H9 (cell line): ENCODE data around the gene UNC80. TPM values are rescaled to one million over a fixed set of nuclear protein-coding genes. Genes with fewer than 3 reads are reported as not detected.

ENCODE experiments used
- DNase-seq: peaks from one replicate; pipeline ENCODE4 v3.0.0-alpha.2; 2017
- H2AFZ ChIP-seq: one replicate; pipeline ENCODE4 v1.6.1; 2013; ENCODE audit warnings: mild to moderate bottlenecking, low read length, control low read depth, moderate library complexity
- H2AK5ac ChIP-seq: 2 replicates; pipeline ENCODE4 v1.6.1; 2013; ENCODE audit warnings: low read length, control low read depth, mixed read lengths; ENCODE audit not compliant: insufficient read length
- H2BK120ac ChIP-seq: one replicate; pipeline ENCODE4 v1.6.1; 2013; ENCODE audit warnings: low read depth, mild to moderate bottlenecking, low read length, control low read depth, inconsistent platforms; ENCODE audit not compliant: poor library complexity, severe bottlenecking
- H2BK12ac ChIP-seq: 2 replicates; pipeline ENCODE4 v1.6.1; 2013; ENCODE audit warnings: low read length, control low read depth, mixed read lengths, low read depth; ENCODE audit not compliant: insufficient read length
- H2BK15ac ChIP-seq: 2 replicates; pipeline ENCODE4 v1.6.1; 2013; ENCODE audit warnings: low read depth, low read length, control low read depth
- H2BK20ac ChIP-seq: one replicate; pipeline ENCODE4 v1.6.1; 2013; ENCODE audit warnings: low read depth, mild to moderate bottlenecking, low read length, control low read depth, inconsistent platforms; ENCODE audit not compliant: poor library complexity, severe bottlenecking
- H2BK5ac ChIP-seq: 2 replicates; pipeline ENCODE4 v1.6.1; 2013; ENCODE audit warnings: low read length, control low read depth, mixed read lengths; ENCODE audit not compliant: insufficient read length
- H3K14ac ChIP-seq: 2 replicates; pipeline ENCODE4 v1.6.1; 2013; ENCODE audit warnings: low read length, control low read depth; ENCODE audit not compliant: insufficient read depth
- H3K18ac ChIP-seq: 2 replicates; pipeline ENCODE4 v1.6.1; 2013; ENCODE audit warnings: low read depth, mild to moderate bottlenecking, mixed read lengths, low read length, control low read depth; ENCODE audit not compliant: insufficient read length
- H3K23ac ChIP-seq: 2 replicates; pipeline ENCODE4 v1.6.1; 2013; ENCODE audit warnings: low read length, control low read depth, mixed read lengths, low read depth; ENCODE audit not compliant: insufficient read length
- H3K23me2 ChIP-seq: 2 replicates; pipeline ENCODE4 v1.6.1; 2013; ENCODE audit warnings: low read depth, mild to moderate bottlenecking, mixed read lengths, low read length, control low read depth; ENCODE audit not compliant: insufficient read length, poor library complexity, severe bottlenecking
- H3K27ac ChIP-seq: 2 replicates; pipeline ENCODE4 v1.5.1; 2013; ENCODE audit warnings: low read length, control low read depth, mixed read lengths, low read depth; ENCODE audit not compliant: insufficient read length
- H3K27me3 ChIP-seq: 2 replicates; pipeline ENCODE4 v1.6.1; 2013; ENCODE audit warnings: low read length, control low read depth, inconsistent platforms; ENCODE audit not compliant: insufficient read depth
- H3K4ac ChIP-seq: 2 replicates; pipeline ENCODE4 v1.6.1; 2013; ENCODE audit warnings: low read depth, mild to moderate bottlenecking, control low read depth, inconsistent platforms, low read length, moderate library complexity
- H3K4me1 ChIP-seq: 2 replicates; pipeline ENCODE4 v1.6.1; 2013; ENCODE audit warnings: low read length, control low read depth, inconsistent platforms; ENCODE audit not compliant: insufficient read depth
- H3K4me2 ChIP-seq: 2 replicates; pipeline ENCODE4 v1.6.1; 2013; ENCODE audit warnings: low read length, control low read depth, mixed read lengths; ENCODE audit not compliant: insufficient read length, insufficient read depth
- H3K56ac ChIP-seq: 2 replicates; pipeline ENCODE4 v1.6.1; 2013; ENCODE audit warnings: low read depth, mild to moderate bottlenecking, mixed read lengths, low read length, control low read depth; ENCODE audit not compliant: insufficient read length
- H3K79me1 ChIP-seq: 2 replicates; pipeline ENCODE4 v1.6.1; 2013; ENCODE audit warnings: low read depth, mild to moderate bottlenecking, moderate library complexity, low read length, control low read depth, inconsistent platforms; ENCODE audit not compliant: insufficient read depth, poor library complexity, severe bottlenecking
- H3K79me2 ChIP-seq: 2 replicates; pipeline ENCODE4 v1.6.1; 2013; ENCODE audit warnings: low read length, control low read depth, inconsistent platforms; ENCODE audit not compliant: insufficient read depth
- H3K9ac ChIP-seq: 2 replicates; pipeline ENCODE4 v1.6.1; 2013; ENCODE audit warnings: low read length, control low read depth, mixed read lengths; ENCODE audit not compliant: insufficient read length; ENCODE audit errors: extremely low read depth
- H3K9me3 ChIP-seq: one replicate; pipeline ENCODE4 v1.6.1; 2013; ENCODE audit warnings: low read depth, low read length, inconsistent platforms; ENCODE audit not compliant: control insufficient read depth
- H3T11ph ChIP-seq: one replicate; pipeline ENCODE4 v1.6.1; 2013; ENCODE audit warnings: mild to moderate bottlenecking, low read length, control low read depth, inconsistent platforms
- H4K20me1 ChIP-seq: one replicate; pipeline ENCODE4 v1.6.1; 2013; ENCODE audit not compliant: control insufficient read depth, insufficient read length, insufficient read depth
- H4K5ac ChIP-seq: 2 replicates; pipeline ENCODE4 v1.6.1; 2013; ENCODE audit warnings: low read depth, mild to moderate bottlenecking, mixed read lengths, low read length, control low read depth; ENCODE audit not compliant: insufficient read length
- H4K8ac ChIP-seq: replicated peaks from 2 replicates; pipeline ENCODE4 v1.6.1; 2013; ENCODE audit warnings: low read length, control low read depth, mixed read lengths, low read depth; ENCODE audit not compliant: insufficient read length
- H4K91ac ChIP-seq: 2 replicates; pipeline ENCODE4 v1.6.1; 2013; ENCODE audit warnings: low read depth, mild to moderate bottlenecking, moderate library complexity, mixed read lengths, low read length, control low read depth; ENCODE audit not compliant: insufficient read length
- H3K27ac Mint-ChIP-seq, 3 experiments: 2 replicates in 2 of 3; 3 replicates in 1 of 3; pipeline ENCODE4 v1.8.0; 2020 to 2021; ENCODE audit warnings: mixed read lengths in 3 of 3, mild to moderate bottlenecking in 1 of 3, moderate library complexity in 1 of 3
- H3K27me3 Mint-ChIP-seq: 2 replicates; pipeline ENCODE4 v1.8.0; 2021; ENCODE audit warnings: low read depth, mild to moderate bottlenecking, moderate library complexity, mixed read lengths
- H3K36me3 Mint-ChIP-seq, 3 experiments: 2 replicates in 2 of 3; 3 replicates in 1 of 3; pipeline ENCODE4 v1.8.0; 2020 to 2021; ENCODE audit warnings: low read depth in 3 of 3, mixed read lengths in 3 of 3; ENCODE audit not compliant: insufficient read depth in 1 of 3
- H3K4me1 Mint-ChIP-seq, 2 experiments: 2 replicates each; pipeline ENCODE4 v1.8.0; 2020; ENCODE audit warnings: mixed read lengths in 2 of 2
- H3K4me3 Mint-ChIP-seq, 2 experiments: 2 replicates in 1 of 2; 3 replicates in 1 of 2; pipeline ENCODE4 v1.8.0; 2020 to 2021; ENCODE audit warnings: mild to moderate bottlenecking in 2 of 2, mixed read lengths in 2 of 2, moderate library complexity in 1 of 2
- H3K9me3 Mint-ChIP-seq, 2 experiments: 2 replicates in 1 of 2; 3 replicates in 1 of 2; pipeline ENCODE4 v1.8.0; 2020; ENCODE audit warnings: mild to moderate bottlenecking in 2 of 2, mixed read lengths in 2 of 2, moderate library complexity in 1 of 2
- WGBS: extraction: QIAGEN DNeasy Blood & Tissue Kit; methylation state at CpG from one replicate; pipeline ENCODE4 v1.1.7; 2013; ENCODE audit warnings: missing lambda C conversion rate, low lambda C conversion rate, mixed read lengths; ENCODE audit not compliant: insufficient read length; ENCODE audit errors: extremely low coverage; 5-methylcytosine and 5-hydroxymethylcytosine counted together
- total RNA-seq: library from RNA; stranded (reverse); gene quantifications from 2 replicates; pipeline ENCODE4 v1.2.1, GENCODE V29; 2021
- TF ChIP-seq, protein P1 (sequence below): fragments of 200-600 bp; sonication (generic); conservative IDR thresholded peaks from 3 replicates; pipeline ENCODE4 v1.8.0; 2021; ENCODE audit warnings: antibody characterized with exemption, mild to moderate bottlenecking

Gene UNC80
- total RNA-seq, 1 experiment from 2014 or later, result 0.52 TPM

DNA sequence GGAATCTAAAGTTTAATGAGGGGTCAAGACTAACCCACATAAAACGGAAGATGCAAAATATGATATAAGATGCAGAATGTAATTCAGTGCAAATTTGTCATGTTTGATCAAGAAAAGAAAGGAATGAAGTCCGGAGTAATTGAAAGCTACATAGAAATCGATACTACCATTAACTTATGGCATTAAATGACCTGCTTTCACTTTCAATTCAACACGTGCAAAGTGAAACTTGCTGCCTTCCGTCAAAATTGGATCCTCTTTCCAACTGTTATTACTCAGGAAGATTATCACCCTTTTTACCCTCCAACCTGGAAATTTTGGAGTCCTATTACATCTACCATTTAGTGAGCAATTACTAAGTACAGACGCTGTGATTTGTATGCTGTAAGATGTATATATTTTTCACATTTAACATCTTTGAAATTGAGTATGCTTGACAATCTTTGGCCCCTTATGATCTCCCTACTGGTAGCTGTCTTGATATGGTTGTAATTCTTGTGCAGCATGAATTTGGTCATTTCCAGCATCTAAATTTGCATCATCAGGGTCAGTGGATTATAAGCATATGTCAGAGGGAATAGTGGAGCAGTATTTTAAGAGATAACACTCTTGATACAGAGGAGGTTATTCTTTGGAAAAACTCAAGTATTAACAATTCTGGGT is 18.6 kb downstream of the UNC80 start:
- Histone ChIP-seq H4K91ac (no peak overlapping the region), H3K4me1 (no peaks in the 10 kb centered on the region; the same call in 1 of the 2 replicates), H3K27me3 (no peaks in the 10 kb centered on the region), H3T11ph (peak overlapping the region; percentile 53), H3K27ac (no peak overlapping the region), H2AK5ac (no peak overlapping the region), H3K56ac (no peak overlapping the region), H3K9me3 (no peaks in the 10 kb centered on the region), H4K5ac (no peak overlapping the region), H2BK5ac (no peak overlapping the region), H3K23ac (no peak overlapping the region), H2BK20ac (no peak overlapping the region), H3K79me1 (no peaks in the 10 kb centered on the region), H4K8ac (no peak overlapping the region), H3K4me2 (no peak overlapping the region), H2AFZ (no peak overlapping the region), H3K18ac (no peak overlapping the region), H3K79me2 (no peaks in the 10 kb centered on the region), H3K23me2 (no peaks in the 10 kb centered on the region), H4K20me1 (no peaks in the 10 kb centered on the region), H3K9ac (no peak overlapping the region), H2BK15ac (no peak overlapping the region), H2BK12ac (no peak overlapping the region), H3K4ac (no peak overlapping the region), H2BK120ac (no peak overlapping the region), H3K14ac (no peak overlapping the region)
- TF ChIP-seq, protein P1, sequence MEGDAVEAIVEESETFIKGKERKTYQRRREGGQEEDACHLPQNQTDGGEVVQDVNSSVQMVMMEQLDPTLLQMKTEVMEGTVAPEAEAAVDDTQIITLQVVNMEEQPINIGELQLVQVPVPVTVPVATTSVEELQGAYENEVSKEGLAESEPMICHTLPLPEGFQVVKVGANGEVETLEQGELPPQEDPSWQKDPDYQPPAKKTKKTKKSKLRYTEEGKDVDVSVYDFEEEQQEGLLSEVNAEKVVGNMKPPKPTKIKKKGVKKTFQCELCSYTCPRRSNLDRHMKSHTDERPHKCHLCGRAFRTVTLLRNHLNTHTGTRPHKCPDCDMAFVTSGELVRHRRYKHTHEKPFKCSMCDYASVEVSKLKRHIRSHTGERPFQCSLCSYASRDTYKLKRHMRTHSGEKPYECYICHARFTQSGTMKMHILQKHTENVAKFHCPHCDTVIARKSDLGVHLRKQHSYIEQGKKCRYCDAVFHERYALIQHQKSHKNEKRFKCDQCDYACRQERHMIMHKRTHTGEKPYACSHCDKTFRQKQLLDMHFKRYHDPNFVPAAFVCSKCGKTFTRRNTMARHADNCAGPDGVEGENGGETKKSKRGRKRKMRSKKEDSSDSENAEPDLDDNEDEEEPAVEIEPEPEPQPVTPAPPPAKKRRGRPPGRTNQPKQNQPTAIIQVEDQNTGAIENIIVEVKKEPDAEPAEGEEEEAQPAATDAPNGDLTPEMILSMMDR, result no peak
- no CpG with 5 or more reads among the region's 6 CpGs for WGBS
- Mint-ChIP-seq H3K36me3 (peaks cover 3 to 7% (median 6%) of the 10 kb centered on the region in 3 experiments; a peak in 4 of 7 replicates), H3K9me3 (peaks cover 0 to 5% of the 10 kb centered on the region in 2 experiments; a peak in 2 of 5 replicates), H3K27ac (no peak overlapping the region), H3K27me3 (peaks cover 2% of the 10 kb centered on the region; the same call in 1 of the 2 replicates), H3K4me3 (no peak overlapping the region), H3K4me1 (peaks cover 20% of the 10 kb centered on the region in 2 experiments)
- no peak for DNase-seq
